ENCODE data around the gene GALNT9. TPM values are rescaled to one million over a fixed set of nuclear protein-coding genes. Genes with fewer than 3 reads are reported as not detected.
"Not testable (repeated sequence)": the region's sequence is repeated elsewhere in the genome, so short reads cannot be mapped to it uniquely, and the experiment has no call there.

Gene GALNT9
- total RNA-seq, 4 donors from 2014 or later: 0.17 to 0.58 (median 0.46) TPM

DNA sequence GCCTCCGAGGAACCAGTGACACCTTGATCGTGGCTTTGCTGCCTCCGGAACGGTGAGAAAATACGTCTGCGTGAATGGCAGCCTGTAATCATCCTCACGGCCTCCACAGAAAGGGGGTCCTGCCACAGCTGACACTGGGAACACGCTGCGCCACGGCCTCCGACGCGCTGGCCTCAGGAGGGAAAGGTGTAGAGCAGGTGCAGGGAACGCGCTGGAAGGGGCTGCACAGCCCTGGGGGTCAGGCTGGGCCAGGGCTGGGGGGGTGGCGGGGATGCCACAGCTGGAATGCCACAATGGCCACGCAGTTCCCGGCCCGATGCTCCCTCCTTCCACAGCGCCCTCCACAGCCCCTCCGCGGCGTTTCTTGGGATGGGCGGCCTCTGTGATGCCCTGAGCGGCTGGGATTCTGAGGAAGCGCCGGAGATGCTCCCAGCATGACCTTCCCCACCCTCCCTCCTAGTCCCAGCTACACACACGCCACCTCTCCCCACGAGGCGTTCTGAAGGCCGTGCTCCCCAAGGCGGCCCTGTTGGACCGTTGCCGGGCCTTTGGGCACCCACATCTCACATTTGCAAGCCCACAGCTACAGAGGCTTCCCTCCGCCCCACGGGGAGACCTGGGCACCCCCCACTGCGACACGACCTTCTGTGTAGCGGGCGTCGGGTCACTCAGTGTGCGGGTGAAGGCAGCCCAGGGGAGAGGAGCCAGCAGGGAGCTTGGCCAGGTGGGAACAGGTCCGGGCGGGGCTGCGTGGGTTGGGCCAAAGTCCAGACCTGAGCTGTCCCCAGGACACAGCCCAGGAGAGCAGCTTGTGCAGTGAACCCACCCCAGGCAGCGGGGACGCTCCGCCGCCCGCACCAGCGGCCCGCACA, 31.8 kb upstream of the GALNT9 start:
- DNase-seq (ENCODE audit: extremely low spot score): no peak
- peaks cover 0 to 28% (median 0%) of the 10 kb centered on the region in 4 donors for H3K27me3 ChIP-seq
- H3K36me3 ChIP-seq: no peaks in the 10 kb centered on the region
- TF ChIP-seq POLR2A (IDR thresholded peaks at IDR 0.05; ENCODE audit: low read depth) (no peak), EP300 (IDR thresholded peaks at IDR 0.05) (no peak), POLR2AphosphoS5 (IDR thresholded peaks at IDR 0.05) (no peak)
- TF ChIP-seq, protein P1, sequence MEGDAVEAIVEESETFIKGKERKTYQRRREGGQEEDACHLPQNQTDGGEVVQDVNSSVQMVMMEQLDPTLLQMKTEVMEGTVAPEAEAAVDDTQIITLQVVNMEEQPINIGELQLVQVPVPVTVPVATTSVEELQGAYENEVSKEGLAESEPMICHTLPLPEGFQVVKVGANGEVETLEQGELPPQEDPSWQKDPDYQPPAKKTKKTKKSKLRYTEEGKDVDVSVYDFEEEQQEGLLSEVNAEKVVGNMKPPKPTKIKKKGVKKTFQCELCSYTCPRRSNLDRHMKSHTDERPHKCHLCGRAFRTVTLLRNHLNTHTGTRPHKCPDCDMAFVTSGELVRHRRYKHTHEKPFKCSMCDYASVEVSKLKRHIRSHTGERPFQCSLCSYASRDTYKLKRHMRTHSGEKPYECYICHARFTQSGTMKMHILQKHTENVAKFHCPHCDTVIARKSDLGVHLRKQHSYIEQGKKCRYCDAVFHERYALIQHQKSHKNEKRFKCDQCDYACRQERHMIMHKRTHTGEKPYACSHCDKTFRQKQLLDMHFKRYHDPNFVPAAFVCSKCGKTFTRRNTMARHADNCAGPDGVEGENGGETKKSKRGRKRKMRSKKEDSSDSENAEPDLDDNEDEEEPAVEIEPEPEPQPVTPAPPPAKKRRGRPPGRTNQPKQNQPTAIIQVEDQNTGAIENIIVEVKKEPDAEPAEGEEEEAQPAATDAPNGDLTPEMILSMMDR (IDR thresholded peaks at IDR 0.05): no peak
- WGBS: 89% methylated on average over 41 of the region's 52 CpGs
- H3K4me3 ChIP-seq: no peak overlapping the region
- H3K4me1 ChIP-seq: peaks cover 0 to 4% (median 0%) of the 10 kb centered on the region in 4 donors
- no peak overlapping the region for H3K27ac ChIP-seq (replicated peaks in 1 of 4)
- intact Hi-C loops (cut with DNase I): no loop called here
- H3K9me3 ChIP-seq: peaks cover 0 to 8% (median 3%) of the 10 kb centered on the region in 4 donors

DNA sequence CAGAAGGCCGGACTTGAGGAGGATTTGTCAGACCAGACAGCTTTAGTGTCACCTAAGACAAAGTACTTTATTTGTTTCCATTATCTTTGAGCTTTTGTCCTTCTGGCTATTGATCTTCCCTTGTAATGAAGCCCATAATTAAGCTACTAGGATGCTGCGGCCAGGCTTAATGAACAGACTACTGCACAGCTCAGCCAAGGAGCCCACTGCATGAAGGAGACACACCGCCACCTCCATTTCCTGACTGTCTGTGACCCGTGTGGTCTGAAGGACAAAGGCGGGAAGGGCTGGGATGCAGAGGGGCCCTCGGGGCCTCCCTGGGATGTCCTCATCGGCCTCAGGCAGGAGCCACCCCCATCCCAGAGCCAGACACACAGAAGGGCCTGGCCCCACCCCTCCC, 31.0 kb upstream of the GALNT9 start:
- intact Hi-C loops (cut with DNase I): no loop called here
- H3K4me3 ChIP-seq: no peak overlapping the region
- H3K4me1 ChIP-seq: peaks cover 0 to 4% (median 0%) of the 10 kb centered on the region in 4 donors
- H3K9me3 ChIP-seq: peaks cover 0 to 8% (median 3%) of the 10 kb centered on the region in 4 donors
- 86% methylated on average over 7 of the region's 7 CpGs for WGBS
- H3K36me3 ChIP-seq: no peaks in the 10 kb centered on the region
- no peak for DNase-seq (ENCODE audit: extremely low spot score)
- H3K27me3 ChIP-seq: peaks cover 0 to 33% (median 0%) of the 10 kb centered on the region in 4 donors
- TF ChIP-seq POLR2A (IDR thresholded peaks at IDR 0.05; ENCODE audit: low read depth) (no peak), POLR2AphosphoS5 (IDR thresholded peaks at IDR 0.05) (no peak), EP300 (IDR thresholded peaks at IDR 0.05) (no peak)
- TF ChIP-seq, protein P1 (IDR thresholded peaks at IDR 0.05): no peak
- H3K27ac ChIP-seq (replicated peaks in 1 of 4): no peak overlapping the region

DNA sequence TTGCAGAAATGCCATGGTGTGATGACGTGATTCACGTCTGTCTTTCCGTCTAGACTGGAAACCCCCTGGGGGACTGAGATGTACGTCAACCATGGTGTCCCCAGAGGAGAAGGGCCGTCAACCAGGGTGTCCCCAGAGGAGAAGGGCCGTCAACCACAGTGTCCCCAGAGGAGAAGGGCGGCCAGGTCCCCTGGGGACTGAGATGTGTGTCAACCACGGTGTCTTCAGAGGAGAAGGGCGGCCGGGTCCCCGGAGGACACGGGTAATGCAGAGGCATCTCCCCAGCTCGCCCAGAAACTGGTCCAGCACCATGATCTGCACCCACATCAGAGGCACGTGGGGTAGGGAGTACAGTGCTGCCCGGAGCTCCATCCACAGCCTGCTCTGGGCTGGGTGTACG, 30.6 kb upstream of the GALNT9 start:
- TF ChIP-seq, protein P1 (IDR thresholded peaks at IDR 0.05): no peak
- TF ChIP-seq POLR2A (IDR thresholded peaks at IDR 0.05; ENCODE audit: low read depth) (no peak), EP300 (IDR thresholded peaks at IDR 0.05) (no peak), POLR2AphosphoS5 (IDR thresholded peaks at IDR 0.05) (no peak)
- H3K36me3 ChIP-seq: no peaks in the 10 kb centered on the region
- H3K4me1 ChIP-seq: peaks cover 0 to 4% (median 0%) of the 10 kb centered on the region in 4 donors
- DNase-seq (ENCODE audit: extremely low spot score): no peak
- H3K27ac ChIP-seq (replicated peaks in 1 of 4): no peak overlapping the region
- H3K4me3 ChIP-seq: no peak overlapping the region
- WGBS: 91% methylated on average over 14 of the region's 16 CpGs
- intact Hi-C loops (cut with DNase I): no loop called here
- H3K9me3 ChIP-seq: peaks cover 0 to 8% (median 3%) of the 10 kb centered on the region in 4 donors
- peaks cover 0 to 34% (median 2%) of the 10 kb centered on the region in 4 donors for H3K27me3 ChIP-seq

DNA sequence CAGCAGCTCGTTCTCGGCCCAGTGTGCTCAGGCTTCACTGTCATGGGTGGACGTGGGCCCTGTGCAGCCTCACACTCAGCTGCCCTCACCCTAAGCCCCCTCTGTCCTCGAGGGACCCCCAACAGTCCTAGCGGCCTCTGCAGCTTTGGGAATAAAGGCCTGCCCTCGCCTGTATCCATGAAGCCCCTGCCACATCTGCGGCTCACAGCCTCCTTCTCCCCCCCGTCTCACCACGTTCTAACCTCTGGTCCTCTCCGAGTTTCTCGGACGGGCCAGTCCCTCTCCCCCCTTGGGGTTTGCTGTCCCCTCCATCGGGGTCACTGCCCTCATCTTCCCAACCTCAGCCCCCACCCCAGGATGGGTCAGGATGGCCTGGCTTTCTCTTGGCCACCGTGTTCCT, 30.2 kb upstream of the GALNT9 start:
- H3K4me1 ChIP-seq: peaks cover 0 to 4% (median 0%) of the 10 kb centered on the region in 4 donors
- WGBS: 89% methylated on average over 14 of the region's 14 CpGs
- no peak for DNase-seq (ENCODE audit: extremely low spot score)
- H3K36me3 ChIP-seq: no peaks in the 10 kb centered on the region
- no peak overlapping the region for H3K4me3 ChIP-seq
- TF ChIP-seq POLR2AphosphoS5 (IDR thresholded peaks at IDR 0.05) (no peak), EP300 (IDR thresholded peaks at IDR 0.05) (no peak), POLR2A (IDR thresholded peaks at IDR 0.05; ENCODE audit: low read depth) (no peak)
- TF ChIP-seq, protein P1 (IDR thresholded peaks at IDR 0.05): no peak
- H3K27me3 ChIP-seq: peaks cover 0 to 39% (median 3%) of the 10 kb centered on the region in 4 donors
- intact Hi-C loops (cut with DNase I): no loop called here
- H3K27ac ChIP-seq (replicated peaks in 1 of 4): no peak overlapping the region
- peaks cover 0 to 8% (median 3%) of the 10 kb centered on the region in 4 donors for H3K9me3 ChIP-seq

DNA sequence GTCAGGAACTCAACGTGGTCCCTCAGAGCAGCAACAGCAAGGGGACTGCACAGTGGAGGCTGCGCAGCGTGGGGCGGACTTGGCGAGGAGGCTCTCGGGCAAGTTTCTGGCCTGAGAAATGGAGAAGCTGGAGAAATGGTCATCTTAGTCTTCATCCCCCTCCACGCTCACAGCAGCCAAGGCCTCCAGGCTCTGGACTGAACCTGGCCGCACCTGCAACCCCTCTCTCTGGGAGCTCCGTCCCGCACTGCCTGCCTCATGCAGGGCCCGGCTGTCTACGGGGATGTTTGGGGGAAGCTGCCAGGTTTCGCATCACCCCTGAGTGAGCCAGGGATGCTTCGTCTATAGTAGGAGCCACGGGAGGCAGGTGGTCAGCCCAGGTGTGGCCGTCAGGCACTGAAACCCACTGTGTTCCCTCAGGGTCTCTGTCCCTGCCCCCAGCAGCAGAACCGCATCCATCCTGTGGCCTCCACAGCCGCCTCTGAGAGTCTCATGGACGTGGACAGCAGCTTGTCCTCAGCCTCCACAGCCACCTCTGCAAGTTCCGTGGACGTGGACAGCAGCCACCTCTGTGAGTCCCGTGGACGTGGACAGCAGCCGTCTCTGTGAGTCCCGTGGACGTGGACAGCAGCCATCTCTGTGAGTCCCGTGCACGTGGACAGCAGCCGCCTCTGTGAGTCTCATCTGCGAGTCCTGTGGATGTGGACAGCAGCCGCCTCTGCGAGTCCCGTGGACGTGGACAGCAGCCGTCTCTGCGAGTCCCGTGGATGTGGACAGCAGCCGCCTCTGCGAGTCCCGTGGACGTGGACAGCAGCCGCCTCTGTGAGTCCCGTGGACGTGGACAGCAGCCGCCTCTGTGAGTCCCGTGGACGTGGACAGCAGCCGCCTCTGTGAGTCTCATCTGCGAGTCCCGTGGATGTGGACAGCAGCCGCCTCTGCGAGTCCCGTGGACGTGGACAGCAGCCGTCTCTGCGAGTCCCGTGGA, 29.1 kb upstream of the GALNT9 start:
- peaks cover 0 to 49% (median 6%) of the 10 kb centered on the region in 4 donors for H3K27me3 ChIP-seq
- H3K36me3 ChIP-seq; H3K4me3 ChIP-seq; intact Hi-C loops (cut with DNase I); H3K27ac ChIP-seq (replicated peaks in 1 of 4); H3K9me3 ChIP-seq; H3K4me1 ChIP-seq; DNase-seq (ENCODE audit: extremely low spot score): not testable (repeated sequence)
- WGBS: 98% methylated on average over 7 of the region's 57 CpGs
